Astrocyte of the spinal cord (primary cell): Measurements from ENCODE around the gene ZNF280A.

Experiments
- DNase-seq: peaks from one replicate; pipeline ENCODE4 v3.0.0; 2011; ENCODE audit warnings: low read depth, low spot score
- H3K4me3 ChIP-seq: 2 replicates; pipeline ENCODE4 v1.5.1; 2011; ENCODE audit warnings: low read depth, mild to moderate bottlenecking, low read length, moderate library complexity
- CTCF ChIP-seq: IDR thresholded peaks from 2 replicates; pipeline ENCODE4 v1.5.1; 2012; ENCODE audit warnings: low read depth, mild to moderate bottlenecking, low read length, inconsistent platforms
- in situ Hi-C: cut with HindIII; loops from 2 replicates; pipeline ENCODE4 v1.10.0; 2017; ENCODE audit warnings: low sequenced_read_pairs

ZNF280A gene

GRCh38 chr22:22552630-22553029, 32.6 kb upstream of the ZNF280A start:
- H3K4me3 ChIP-seq: no peak overlapping the region
- TF ChIP-seq CTCF: no peak
- in situ Hi-C loops: no loop called here
- no peak for DNase-seq

- H3K4me3 ChIP-seq: no peak overlapping the region
- in situ Hi-C loops: no loop called here
- TF ChIP-seq CTCF: no peak
- DNase-seq: no peak
Measured at GRCh38 chr22:22550789-22551434, 30.8 kb upstream of the ZNF280A start.

GRCh38 chr22:22548910-22549309, 28.8 kb upstream of the ZNF280A start:
- no peak for TF ChIP-seq CTCF
- in situ Hi-C loops: no loop called here
- no peak for DNase-seq
- H3K4me3 ChIP-seq: no peak overlapping the region

GRCh38 chr22:22548317-22548716, 28.2 kb upstream of the ZNF280A start:
- TF ChIP-seq CTCF: no peak
- in situ Hi-C loops: no loop called here
- DNase-seq: no peak
- H3K4me3 ChIP-seq: no peak overlapping the region

- no peak for TF ChIP-seq CTCF
- no peak for DNase-seq
- no peak overlapping the region for H3K4me3 ChIP-seq
- in situ Hi-C loops: no loop called here
Measured at GRCh38 chr22:22547692-22548300, 27.7 kb upstream of the ZNF280A start.

- no peak for TF ChIP-seq CTCF
- in situ Hi-C loops: no loop called here
- DNase-seq: no peak
- no peak overlapping the region for H3K4me3 ChIP-seq
Measured at GRCh38 chr22:22547226-22547625, 27.2 kb upstream of the ZNF280A start.

- no peak for DNase-seq
- TF ChIP-seq CTCF: no peak
- in situ Hi-C loops: no loop called here
- no peak overlapping the region for H3K4me3 ChIP-seq
Measured at GRCh38 chr22:22546490-22546889, 26.4 kb upstream of the ZNF280A start.
